Mucosa of rectum (tissue), 2 donors: ENCODE results near the gene RPS6KA2.

Experiments used
- H3K27ac ChIP-seq, 2 donors: one replicate each; pipeline ENCODE4 v1.7.0; 2013; ENCODE audit warnings: inconsistent platforms in 2 of 2, low read depth in 2 of 2, low read length in 2 of 2
- H3K27me3 ChIP-seq, 2 donors: one replicate each; pipeline ENCODE4 v1.7.0; 2013; ENCODE audit warnings: low read length in 2 of 2; ENCODE audit not compliant: control insufficient read depth in 2 of 2, insufficient read depth in 2 of 2
- H3K36me3 ChIP-seq, 2 donors: one replicate each; pipeline ENCODE4 v1.7.0; 2013; ENCODE audit warnings: low read length in 2 of 2; ENCODE audit not compliant: control insufficient read depth in 2 of 2, insufficient read depth in 2 of 2
- H3K4me1 ChIP-seq, 2 donors: one replicate each; pipeline ENCODE4 v1.7.0; 2013; ENCODE audit warnings: low read length in 2 of 2, mild to moderate bottlenecking in 1 of 2; ENCODE audit not compliant: control insufficient read depth in 2 of 2, insufficient read depth in 2 of 2
- H3K4me3 ChIP-seq, 2 donors: one replicate each; pipeline ENCODE4 v1.7.0; 2013; ENCODE audit warnings: low read length in 2 of 2
- H3K9ac ChIP-seq, 2 donors: one replicate each; pipeline ENCODE4 v1.7.0; 2013; ENCODE audit warnings: low read length in 2 of 2, low read depth in 1 of 2, mild to moderate bottlenecking in 1 of 2
- H3K9me3 ChIP-seq, 2 donors: one replicate each; pipeline ENCODE4 v1.7.0; 2013; ENCODE audit warnings: low read length in 2 of 2; ENCODE audit not compliant: control insufficient read depth in 2 of 2
- donor health status: healthy.
- donor health status: Normal muscosa, but diverticular disease.

The RPS6KA2 gene

DNA sequence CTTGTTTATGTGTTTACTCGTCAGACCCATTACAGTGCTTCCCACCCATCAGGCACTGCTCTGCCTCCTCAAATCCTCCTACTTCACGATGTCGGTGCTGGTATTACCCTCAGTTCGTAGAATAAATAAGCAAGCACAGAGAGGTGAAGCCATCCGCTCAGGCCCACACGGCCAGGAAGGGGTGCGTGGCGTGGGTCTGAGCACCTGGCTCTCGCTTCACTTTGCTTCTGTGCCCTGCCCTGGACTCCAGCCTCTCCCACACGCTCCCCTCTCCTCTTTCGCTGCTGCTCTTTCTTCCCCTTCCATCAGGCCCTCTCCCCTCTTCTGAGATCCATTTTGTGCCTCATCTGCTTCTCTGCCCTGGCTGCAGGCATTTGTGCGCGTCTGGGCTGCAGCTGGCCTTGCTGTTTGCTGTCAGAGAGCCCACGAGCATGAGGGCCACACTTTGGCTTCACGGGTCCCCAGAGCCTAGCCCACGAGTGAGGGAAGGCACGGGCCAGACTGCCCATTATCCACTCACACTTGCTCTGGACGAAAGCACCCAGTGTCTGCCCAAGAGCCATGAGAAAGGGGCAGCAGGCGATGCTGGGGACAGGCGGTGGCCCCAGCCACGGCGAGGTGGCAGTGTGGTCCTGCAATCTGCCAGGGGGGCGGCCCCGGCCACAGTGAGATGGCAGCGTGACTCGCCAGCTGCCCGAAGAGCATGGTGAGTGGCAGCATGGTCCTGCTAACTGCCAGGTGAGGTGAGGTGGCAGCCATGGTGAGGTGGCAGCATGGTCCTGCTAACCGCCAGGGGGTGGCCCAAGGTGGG, 148.1 kb downstream of the RPS6KA2 start:
- Histone ChIP-seq H3K27me3 (no peaks in the 10 kb centered on the region), H3K4me3 (no peak overlapping the region), H3K36me3 (peaks cover 0 to 2% of the 10 kb centered on the region in 2 donors), H3K9me3 (no peaks in the 10 kb centered on the region), H3K9ac (no peak overlapping the region), H3K27ac (no peak overlapping the region), H3K4me1 (no peaks in the 10 kb centered on the region)

DNA sequence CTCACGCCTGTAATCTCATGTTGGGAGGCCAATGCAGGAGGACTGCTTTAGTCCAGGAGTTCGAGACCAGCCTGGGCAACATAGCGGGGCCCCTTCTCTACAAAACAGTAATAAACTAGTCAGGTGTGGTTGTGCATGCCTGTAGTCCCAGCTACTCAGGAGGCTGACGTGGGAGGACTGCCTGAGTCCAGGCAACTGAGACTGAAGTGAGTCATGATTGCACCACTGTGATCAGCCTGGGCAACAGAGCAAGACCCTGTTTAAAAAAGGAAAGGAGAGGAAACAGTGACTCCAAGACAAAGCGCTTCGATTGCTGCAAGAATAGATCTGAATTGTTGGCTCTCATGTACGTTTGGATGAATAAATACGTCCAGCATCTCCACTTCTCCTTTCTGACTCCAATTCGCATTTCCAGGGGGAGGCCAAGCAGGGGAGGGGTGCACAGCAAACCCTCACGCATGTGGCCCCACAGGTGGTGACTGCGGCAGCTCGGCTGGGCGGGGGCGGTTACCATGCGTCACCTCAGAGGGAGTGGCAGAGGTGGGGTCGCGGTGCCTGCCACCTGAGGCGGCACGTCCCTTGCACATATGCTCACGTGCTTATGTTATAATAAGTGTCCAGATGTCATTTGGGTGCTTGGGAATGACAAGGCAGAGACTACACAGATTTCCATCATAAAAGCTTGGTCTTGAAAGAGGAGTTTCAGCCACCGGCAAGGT, 149.2 kb downstream of the RPS6KA2 start:
- no peaks in the 10 kb centered on the region for H3K27me3 ChIP-seq
- no peaks in the 10 kb centered on the region for H3K4me1 ChIP-seq
- H3K9me3 ChIP-seq, result no peaks in the 10 kb centered on the region
- H3K36me3 ChIP-seq, result peaks cover 0 to 2% of the 10 kb centered on the region in 2 donors
- H3K4me3 ChIP-seq, result no peak overlapping the region
- H3K9ac ChIP-seq, result no peak overlapping the region
- no peak overlapping the region for H3K27ac ChIP-seq

DNA sequence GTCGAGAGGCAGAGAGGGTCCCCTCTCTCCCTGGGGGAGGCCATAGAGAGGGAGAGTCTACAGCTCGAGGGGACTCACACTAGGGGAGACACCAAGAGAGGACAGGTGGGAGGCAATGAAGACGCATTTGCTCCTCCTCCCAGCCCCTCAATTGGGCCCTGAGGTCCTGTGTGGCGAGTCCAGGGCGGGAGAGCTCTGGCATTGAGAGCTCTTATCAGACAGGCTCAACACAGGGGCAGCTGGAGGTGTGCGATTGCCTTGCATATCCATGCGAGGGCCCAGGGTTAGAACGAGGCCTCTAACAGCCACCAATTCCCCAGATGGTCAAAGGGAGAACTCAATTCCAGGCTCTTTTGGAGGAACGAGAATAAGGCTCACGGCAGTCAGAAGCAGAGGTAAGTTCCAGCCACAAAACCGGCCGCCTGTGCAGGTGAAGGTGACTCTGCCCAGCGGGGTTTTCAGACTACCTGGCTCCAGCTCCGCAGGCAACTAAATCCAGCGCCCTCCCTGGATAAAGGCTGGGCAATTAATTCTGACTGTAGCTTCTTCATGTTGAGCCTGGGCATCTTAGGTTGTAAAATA, 150.3 kb downstream of the RPS6KA2 start:
- Histone ChIP-seq H3K27me3 (no peaks in the 10 kb centered on the region), H3K4me3 (no peak overlapping the region), H3K4me1 (no peaks in the 10 kb centered on the region), H3K9ac (no peak overlapping the region), H3K27ac (no peak overlapping the region), H3K9me3 (no peaks in the 10 kb centered on the region), H3K36me3 (no peaks in the 10 kb centered on the region)

DNA sequence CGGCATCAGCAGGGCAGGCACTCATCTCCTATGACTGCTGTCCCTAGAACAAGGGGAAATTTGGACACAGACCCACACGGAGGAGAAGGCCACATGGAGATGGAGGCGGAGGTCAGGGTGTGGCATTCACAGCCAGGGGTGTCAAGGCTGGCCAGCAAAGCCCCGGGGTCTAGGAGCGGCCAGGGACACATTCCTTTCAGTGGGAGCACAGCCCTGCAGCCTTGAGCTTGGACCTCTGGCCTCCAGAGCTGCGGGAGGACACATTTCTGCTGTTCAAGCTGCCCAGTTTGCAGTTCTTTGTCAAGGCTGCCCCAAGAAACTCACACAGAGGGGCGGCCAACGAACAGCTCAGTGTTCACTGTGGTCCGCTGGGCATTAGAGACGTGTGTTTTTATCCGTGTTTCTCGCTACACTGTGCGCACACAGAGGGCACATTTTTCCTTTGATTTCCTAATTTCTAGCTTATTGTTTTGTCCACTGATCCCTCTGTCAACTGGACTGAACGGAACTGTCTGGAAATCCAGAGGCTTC, 150.9 kb downstream of the RPS6KA2 start:
- no peaks in the 10 kb centered on the region for H3K9me3 ChIP-seq
- H3K27ac ChIP-seq, result no peak overlapping the region
- H3K36me3 ChIP-seq, result no peaks in the 10 kb centered on the region
- H3K9ac ChIP-seq, result no peak overlapping the region
- no peaks in the 10 kb centered on the region for H3K4me1 ChIP-seq
- H3K27me3 ChIP-seq, result no peaks in the 10 kb centered on the region
- no peak overlapping the region for H3K4me3 ChIP-seq

DNA sequence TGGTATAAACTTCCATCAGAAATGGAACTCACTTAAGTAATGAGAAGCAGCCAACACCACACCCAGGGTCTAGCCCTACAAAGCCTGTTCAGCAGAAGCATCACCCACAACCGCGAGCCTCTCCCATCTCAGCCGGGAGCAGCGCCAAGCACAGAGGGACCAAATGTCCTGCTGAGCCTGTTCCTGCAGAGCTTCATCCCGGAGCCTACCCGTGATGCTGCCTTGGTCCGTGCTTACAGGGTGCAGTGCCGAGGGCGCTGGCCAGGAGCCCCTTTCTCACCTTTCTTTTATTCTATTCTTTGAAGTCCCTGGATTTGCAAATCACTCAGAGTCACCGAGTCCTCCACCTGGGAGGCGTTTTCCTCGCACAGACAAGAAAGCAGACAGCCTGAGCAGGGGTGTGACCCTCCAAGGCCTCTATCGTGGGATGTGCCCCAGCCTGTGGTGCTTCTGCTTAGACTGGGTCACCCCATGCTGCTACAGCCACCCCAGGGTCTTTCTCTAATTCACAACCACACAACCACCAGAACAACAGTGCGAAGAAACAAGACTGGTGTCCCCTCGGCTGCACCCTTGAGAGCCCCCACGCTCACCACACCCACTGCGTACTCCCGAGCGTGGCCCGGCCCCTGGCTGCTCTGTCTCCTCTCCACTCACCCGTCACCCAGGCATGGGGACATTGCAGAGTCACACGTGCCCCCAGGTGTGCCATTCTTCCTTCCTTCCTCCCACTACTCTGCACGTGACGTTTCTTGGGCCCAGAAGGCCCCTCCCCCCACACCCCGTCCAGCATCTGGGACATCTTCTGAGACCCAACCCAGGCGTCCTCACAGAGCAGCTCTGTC, 152.1 kb downstream of the RPS6KA2 start:
- H3K4me3 ChIP-seq, result no peak overlapping the region
- H3K9me3 ChIP-seq, result no peaks in the 10 kb centered on the region
- no peak overlapping the region for H3K9ac ChIP-seq
- H3K27ac ChIP-seq, result no peak overlapping the region
- no peaks in the 10 kb centered on the region for H3K4me1 ChIP-seq
- no peaks in the 10 kb centered on the region for H3K36me3 ChIP-seq
- no peaks in the 10 kb centered on the region for H3K27me3 ChIP-seq

DNA sequence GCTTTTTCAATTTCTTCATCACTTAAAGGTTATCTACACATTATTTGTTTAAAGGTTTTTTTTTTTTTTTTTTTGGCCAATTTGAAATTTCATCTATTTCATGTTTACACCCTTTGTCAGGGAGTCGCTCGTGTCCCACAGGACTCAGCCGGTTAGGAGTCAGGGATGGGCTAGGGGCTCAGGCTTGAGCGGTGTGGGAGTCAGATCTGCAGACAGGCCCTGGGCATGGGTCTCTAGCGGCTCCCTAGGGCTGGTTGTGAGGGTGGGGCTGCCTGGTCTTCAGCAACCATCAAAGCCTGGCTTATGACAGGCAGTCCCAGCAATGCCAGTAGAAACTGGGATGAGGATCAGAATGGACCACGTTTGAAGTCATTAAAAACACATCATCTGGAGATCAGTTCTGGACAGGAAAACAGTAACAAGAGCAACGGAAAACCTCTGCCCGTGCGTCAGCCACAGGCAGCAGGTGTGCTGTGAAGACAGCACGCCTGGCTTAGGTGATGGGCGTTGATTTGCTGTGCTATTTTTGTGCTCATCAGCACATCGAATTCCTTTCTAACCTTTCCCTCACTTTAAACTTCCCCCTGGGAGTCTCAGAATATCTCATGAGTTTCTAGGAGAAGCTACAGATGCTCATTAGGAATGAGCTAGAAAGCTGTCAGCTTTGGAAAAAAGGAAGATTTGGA, 153.0 kb downstream of the RPS6KA2 start:
- no peaks in the 10 kb centered on the region for H3K27me3 ChIP-seq

DNA sequence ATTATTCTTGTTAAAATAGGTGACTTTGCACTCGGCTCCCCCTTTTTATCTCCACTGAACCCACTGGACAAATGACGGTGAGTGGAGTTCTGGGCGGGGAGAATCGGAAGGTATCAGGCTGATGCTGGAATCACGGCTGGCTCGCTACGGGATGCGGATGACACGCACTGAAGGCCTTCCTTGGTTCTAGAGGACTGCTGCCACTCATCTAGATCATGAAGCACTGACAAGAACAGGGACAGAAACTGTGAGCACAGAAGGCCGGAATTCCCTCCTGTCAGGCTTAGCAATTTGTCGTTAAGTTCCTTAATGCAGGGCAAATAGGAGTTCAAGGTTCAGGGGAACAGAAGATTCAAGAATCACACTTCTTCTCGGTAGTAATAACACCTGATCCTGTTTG, 154.4 kb downstream of the RPS6KA2 start:
- Histone ChIP-seq H3K9ac (no peak overlapping the region), H3K4me3 (no peak overlapping the region), H3K4me1 (no peaks in the 10 kb centered on the region), H3K27me3 (no peaks in the 10 kb centered on the region), H3K9me3 (no peaks in the 10 kb centered on the region), H3K27ac (no peak overlapping the region), H3K36me3 (peaks cover 0 to 3% of the 10 kb centered on the region in 2 donors)

More for the DNA sequence above, 153.0 kb downstream of the RPS6KA2 start:
- Histone ChIP-seq H3K36me3 (peaks cover 0 to 3% of the 10 kb centered on the region in 2 donors), H3K9ac (no peak overlapping the region), H3K4me3 (no peak overlapping the region), H3K27ac (no peak overlapping the region), H3K9me3 (no peaks in the 10 kb centered on the region), H3K4me1 (no peaks in the 10 kb centered on the region)

DNA sequence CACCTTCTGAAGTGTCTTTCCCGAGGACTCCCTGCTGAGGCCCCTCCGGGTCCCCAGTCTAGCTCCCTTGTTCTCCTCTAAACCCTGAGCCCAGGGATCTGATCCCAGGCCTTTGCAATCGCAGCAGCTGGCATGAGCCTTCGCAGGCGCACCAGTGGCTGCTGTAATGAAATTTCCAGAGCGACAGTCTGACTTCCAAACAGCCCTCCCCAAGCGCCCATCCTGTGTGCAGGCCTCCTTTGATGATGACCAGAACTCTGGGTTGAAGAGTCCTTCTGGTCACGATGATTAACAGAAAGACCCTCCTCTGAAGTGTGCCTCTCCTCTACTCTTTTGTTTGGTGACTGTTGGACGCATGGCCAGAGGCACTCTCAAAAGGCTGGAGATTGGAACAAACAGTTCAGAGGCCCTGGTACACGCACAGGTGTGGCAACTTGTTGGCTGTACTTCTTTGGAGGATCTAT, 155.2 kb downstream of the RPS6KA2 start:
- peaks cover 0 to 3% of the 10 kb centered on the region in 2 donors for H3K36me3 ChIP-seq
- H3K27ac ChIP-seq, result no peak overlapping the region

DNA sequence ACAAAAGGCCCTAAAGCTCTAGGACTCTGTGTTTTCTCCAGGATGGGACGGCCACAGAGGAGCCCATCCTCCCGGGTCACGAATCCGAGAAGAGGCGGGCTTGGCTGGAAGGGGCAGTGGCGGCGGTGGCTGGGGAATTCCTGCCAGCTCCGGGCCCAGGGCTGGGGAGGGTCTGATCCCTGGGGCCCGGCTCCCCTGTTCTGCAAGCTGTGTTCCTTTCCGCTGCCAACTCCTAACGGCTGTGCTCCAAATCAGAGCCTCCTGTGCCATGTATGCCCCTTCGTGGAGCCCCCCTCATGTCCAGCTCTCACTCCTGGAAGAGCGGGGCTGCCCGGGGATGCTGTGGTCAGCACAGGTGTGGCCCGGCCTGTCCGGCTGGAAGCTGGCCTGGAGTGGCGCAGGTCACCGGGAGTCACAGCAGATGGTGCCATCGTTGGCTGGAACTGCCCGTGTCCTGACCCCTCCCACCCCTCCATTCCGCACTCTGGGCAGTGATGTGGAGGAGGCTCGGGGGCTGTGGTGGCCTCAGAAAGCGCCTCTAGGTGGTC, 156.1 kb downstream of the RPS6KA2 start:
- no peak overlapping the region for H3K4me3 ChIP-seq
- no peak overlapping the region for H3K27ac ChIP-seq
- no peaks in the 10 kb centered on the region for H3K27me3 ChIP-seq
- no peak overlapping the region for H3K9ac ChIP-seq
- H3K4me1 ChIP-seq, result no peaks in the 10 kb centered on the region
- peaks cover 0 to 3% of the 10 kb centered on the region in 2 donors for H3K36me3 ChIP-seq
- no peaks in the 10 kb centered on the region for H3K9me3 ChIP-seq

More for the DNA sequence above, 155.2 kb downstream of the RPS6KA2 start:
- no peak overlapping the region for H3K9ac ChIP-seq
- no peaks in the 10 kb centered on the region for H3K4me1 ChIP-seq
- no peaks in the 10 kb centered on the region for H3K27me3 ChIP-seq
- no peak overlapping the region for H3K4me3 ChIP-seq
- no peaks in the 10 kb centered on the region for H3K9me3 ChIP-seq
